GM21390 (cell line): Measurements from ENCODE around the gene SERPINB3.
"Not testable (repeated sequence)": the region's sequence is repeated elsewhere in the genome, so short reads cannot be mapped to it uniquely, and the experiment has no call there.

ENCODE experiments used
- ATAC-seq: cut with Tn5 transposase; IDR thresholded peaks from one replicate; pipeline ENCODE4 v1.9.1; 2021; ENCODE audit not compliant: unreplicated experiment

SERPINB3 gene

DNA sequence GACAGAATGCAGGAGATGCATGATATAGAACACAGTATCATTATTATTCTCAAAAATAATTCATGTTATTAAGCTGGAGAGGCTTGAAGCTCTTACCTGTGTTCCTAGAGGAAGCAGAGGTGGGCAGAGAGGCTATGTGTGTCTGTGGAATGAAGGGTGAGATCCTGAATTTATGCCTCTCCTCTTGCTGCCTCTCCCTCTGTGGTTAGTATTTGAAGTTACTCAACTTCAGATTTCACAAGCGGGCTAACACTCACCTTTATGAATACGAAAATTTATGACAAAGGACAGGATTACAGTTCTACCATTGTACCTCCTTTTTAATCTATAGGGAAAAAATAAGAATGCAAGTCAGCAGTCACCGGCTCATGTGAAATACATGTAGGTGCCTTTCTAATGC is at the start of gene SERPINB3:
Gene SERPINB3, minus strand, starts transcription at position 144 of the 400 bp plus-strand sequence. CDS start 677 bp downstream, outside the sequence.
- not testable (repeated sequence) for ATAC-seq

- ATAC-seq, result no peak
Measured at GRCh38 chr18:63708650-63709049, 47.0 kb upstream of the SERPINB3 start.

GRCh38 chr18:63707816-63708215 is 46.1 kb upstream of the SERPINB3 start:
- ATAC-seq, result no peak

DNA sequence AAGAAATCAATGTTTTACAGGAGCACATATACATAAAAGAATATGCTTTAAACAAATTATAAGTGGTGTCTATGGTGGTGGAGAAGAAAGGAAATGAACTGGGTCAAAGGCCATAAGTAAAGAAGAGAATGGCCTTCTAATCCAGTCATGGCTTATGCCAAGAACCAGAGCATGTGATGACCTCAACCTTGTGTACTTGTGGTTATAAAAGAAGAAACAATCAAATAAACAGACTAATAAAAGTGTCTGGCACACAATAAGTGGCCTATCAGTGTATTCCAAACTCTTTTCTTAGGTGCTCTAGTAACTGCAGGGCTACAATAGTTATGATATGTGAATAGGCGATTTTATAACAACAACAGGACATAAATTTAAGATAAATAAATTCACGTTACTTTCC is 43.7 kb upstream of the SERPINB3 start:
- no peak for ATAC-seq

DNA sequence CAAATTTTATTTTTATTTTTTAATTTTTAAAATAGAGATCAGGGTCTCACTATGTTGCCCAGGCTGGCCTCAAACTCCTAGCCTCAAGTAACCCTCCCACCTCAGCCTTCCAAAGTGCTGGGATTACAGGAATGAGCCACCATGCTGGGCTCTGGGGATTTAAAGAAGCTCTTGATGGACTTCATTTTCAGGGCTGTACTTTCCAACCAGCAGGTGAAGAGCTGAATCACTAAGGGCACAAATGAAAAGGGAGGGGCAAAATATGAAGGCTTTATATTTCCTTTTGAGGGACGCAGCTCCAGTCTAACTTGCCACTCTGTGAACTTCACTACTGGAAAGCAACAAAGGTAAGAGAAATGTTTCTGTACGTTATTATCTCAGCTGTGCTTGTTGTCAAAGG is 41.0 kb upstream of the SERPINB3 start, which contains the start of gene SERPINB11:
Gene SERPINB11, plus strand, starts transcription at position 301 of the 400 bp plus-strand sequence. CDS start 7,234 bp downstream, outside the sequence.
- no peak for ATAC-seq

DNA sequence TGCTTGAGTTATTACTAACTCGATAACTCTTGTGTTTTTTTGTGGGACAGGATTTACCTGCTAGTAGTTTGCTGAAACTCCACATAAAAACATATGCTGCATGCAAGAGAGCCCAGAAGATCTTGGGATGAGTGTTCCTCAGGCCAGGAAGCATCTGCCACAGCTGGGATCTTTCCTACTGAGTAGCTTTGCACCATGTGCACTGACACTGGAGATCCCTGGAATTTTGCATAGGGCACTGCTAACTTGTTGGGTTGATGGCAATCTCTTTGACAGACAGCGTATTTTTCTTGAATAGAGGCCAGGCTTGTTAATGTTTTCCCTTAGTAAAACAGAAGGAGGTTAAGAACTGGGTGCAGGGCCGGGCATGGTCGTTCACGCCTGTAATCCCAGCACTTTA is 40.3 kb upstream of the SERPINB3 start:
- ATAC-seq, result no peak

GRCh38 chr18:63700501-63700900 is 38.8 kb upstream of the SERPINB3 start:
- no peak for ATAC-seq

- no peak for ATAC-seq
Measured at GRCh38 chr18:63697097-63697660, 35.5 kb upstream of the SERPINB3 start.

DNA sequence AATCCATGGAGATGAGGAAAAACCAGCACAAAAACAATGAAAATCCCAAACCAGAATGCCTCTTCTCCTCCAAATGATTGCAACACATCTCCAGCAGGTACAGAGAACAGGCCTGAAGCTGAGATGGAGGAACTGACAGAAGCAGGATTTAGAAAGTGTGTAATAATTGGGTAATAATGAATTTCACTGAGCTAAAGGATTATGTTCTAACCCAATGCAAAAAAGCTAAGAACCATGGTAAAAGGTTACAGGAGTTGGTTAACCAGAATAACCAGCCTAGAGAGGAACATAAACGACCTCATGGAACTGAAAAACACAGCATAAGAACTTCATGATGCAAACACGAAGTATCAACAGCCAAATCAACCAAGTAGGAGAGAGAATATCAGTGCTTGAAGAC is 27.4 kb upstream of the SERPINB3 start:
- no peak for ATAC-seq

GRCh38 chr18:63686871-63687270 is 25.2 kb upstream of the SERPINB3 start:
- no peak for ATAC-seq

DNA sequence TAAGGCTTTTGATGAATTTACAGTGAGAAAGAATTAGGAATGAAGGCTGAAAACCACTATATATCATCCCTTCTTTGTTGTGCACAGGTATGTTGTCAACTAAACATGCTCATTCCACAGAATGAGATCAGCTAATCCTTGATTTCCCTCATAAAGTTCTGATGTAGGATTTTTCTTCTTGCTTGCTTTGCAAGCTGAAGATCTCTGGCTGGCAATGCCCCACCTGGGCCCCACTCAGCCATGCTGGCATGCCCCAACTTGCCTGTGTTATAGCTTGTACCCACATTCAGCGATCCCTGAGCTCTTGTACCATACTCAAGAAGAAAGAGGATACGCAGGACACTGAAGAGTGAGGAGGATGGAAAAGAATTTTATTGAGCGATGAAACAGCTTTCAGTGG is 23.0 kb upstream of the SERPINB3 start:
- no peak for ATAC-seq

DNA sequence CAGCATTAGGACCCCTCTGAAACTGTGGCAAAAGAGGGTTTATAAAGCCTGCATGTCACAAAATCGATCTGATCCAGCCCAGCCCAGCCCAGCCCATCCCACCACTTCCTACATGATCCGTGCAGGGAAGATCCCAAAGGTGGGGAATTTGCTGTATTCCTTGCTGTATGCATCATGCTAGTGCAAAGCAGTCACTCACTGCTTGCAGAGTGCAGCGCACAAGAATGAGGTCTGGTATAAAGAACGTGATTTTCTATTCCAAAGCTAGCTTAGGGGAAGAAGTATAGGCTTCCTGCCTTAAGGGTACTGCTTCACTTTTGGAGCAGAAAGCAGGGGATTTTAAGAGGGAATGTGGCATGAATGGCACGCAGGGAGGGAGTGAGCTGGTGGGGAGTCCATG is 22.2 kb upstream of the SERPINB3 start:
- ATAC-seq, result no peak

DNA sequence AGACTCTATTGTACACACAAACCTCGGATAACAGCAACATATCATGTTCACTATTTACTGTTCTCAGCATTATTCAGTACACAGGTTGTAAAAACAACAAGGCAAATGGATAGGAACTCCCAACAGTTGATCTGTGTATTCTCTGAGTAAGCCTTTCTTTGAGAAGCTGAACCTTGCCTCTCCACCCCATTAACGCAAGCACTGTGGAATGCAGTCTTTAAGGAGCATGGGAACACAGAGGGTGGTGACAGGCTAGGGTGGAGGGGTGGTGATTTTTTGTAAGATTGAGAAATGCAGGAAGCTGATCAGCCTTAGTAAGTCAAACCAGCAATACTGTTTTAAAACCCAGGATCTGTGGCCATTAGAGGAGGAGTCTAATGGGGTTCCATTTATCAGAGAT is 21.5 kb upstream of the SERPINB3 start:
- ATAC-seq, result no peak

DNA sequence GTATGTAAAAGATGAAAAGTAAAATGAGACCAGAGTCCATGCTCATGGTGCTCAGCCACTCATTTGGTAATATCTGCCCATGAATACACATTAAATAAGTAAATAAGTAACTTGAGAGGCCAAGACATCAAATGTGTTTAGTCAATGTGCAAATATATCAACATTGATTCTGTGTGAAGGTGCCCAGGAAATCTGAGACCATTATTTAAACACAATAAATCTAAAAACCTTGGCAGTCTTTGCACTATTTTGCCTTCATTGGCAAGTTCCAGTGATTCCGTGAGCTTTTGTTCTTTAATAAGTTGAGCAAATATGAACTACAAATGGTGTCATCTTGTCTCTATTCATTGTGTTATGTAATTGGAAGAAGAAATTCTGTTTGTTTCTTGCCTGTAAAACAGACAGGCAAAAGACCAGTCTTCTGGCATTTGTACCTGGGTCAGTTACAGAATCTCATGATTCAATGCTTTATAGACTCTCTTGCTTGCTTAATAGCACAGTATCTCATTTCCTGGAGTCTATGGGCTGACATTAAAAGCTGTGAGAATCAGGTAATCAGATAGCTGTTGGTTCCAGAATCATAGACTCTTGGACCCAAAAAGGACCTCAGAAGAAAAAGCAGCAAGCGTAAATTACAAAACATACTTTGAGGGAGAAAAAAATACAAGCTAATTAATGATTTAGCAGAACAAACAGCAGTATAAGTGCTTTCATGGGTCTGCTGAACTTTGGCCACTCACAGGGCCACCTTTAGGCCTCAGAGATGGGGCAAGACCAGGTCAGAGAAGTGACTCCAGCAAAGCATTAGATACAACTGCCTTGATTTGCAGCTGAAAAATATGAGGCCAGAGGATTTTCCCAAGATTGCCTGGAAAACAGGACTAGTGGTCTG is 20.0 kb upstream of the SERPINB3 start:
- ATAC-seq, result no peak

GRCh38 chr18:63679820-63680606 is 18.3 kb upstream of the SERPINB3 start:
- ATAC-seq, result no peak

DNA sequence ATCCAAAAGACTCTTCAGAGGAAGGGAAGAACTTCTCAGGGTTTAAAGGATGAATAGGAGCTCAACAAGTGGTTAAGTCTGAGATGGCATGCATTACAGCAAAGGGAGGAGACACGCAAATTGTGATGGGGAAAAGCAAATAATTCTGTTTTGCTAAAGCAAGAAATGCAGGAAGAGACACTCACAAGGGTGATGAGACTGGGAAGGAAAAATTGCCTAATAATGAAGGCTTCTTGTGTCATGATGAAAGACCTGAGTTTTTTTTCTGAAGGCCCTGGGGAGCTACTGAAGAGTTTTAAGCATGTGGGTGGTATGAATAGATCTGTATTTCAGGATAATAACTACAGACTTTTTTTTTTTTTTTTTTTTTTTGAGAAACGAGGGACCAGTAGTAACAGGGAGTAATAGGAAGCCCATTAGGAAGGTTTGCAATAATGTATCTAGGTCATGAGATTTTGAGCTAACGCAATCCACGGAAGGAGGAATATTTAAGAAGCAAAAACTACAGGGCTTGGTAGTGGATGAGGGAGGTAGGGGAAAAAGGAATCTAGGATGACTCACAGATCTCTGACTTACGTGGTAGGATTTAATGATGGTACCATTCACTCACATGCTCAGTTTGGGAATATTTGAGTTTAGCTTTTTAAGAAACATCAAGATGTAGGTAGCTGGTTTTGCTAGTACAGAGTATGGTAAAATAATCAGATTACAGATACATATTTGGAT is 16.0 kb upstream of the SERPINB3 start:
- no peak for ATAC-seq

GRCh38 chr18:63676526-63677323 is 15.0 kb upstream of the SERPINB3 start:
- ATAC-seq, result peak; percentile 89

DNA sequence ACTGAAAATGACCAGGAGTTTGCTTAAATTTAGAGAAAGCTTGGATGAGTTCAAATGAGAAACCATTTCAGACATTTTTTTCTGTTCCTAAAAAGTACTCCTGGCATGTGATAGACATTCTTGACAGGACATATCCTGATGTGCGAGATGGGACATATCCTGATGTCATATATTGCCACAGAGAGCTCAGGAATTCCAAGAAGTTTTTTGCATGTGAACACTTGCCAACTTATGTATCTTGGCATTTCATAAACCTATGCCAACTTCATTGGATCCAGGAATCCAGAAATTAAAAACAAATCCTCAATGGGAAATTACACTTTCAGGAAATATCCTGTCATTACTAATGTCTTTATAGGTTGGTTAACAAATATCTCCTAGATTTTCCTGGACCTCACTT is 2.9 kb upstream of the SERPINB3 start:
- no peak for ATAC-seq

- not testable (repeated sequence) for ATAC-seq
Measured at GRCh38 chr18:63658920-63659319, 2.8 kb downstream of the SERPINB3 start.

- ATAC-seq, result not testable (repeated sequence)
Measured at GRCh38 chr18:63650271-63650670, 11.4 kb downstream of the SERPINB3 start.
